Mucosa of descending colon (tissue), 3 donors: Measurements from ENCODE around the gene MC1R. TPM values are rescaled to one million over a fixed set of nuclear protein-coding genes. Genes with fewer than 3 reads are reported as not detected.

Experiments used
- ATAC-seq: fragments of 200-7000 bp; cut with Tn5 transposase; one replicate; pipeline ENCODE4 v1.9.1; 2020; ENCODE audit warnings: mild to moderate bottlenecking, moderate library complexity
- DNase-seq, 3 donors: peaks; one replicate each; pipeline ENCODE4 v3.0.0-alpha.2; 2020
- H3K36me3 ChIP-seq: fragments of 200-600 bp; one replicate; pipeline ENCODE4 v1.8.0; 2021; ENCODE audit warnings: low read depth, mild to moderate bottlenecking
- H3K4me1 ChIP-seq: fragments of 200-600 bp; one replicate; pipeline ENCODE4 v1.8.0; 2021; ENCODE audit warnings: low read depth, mild to moderate bottlenecking
- H3K4me3 ChIP-seq: fragments of 200-600 bp; one replicate; pipeline ENCODE4 v1.8.0; 2021; ENCODE audit warnings: mild to moderate bottlenecking
- H3K9me3 ChIP-seq: fragments of 200-600 bp; one replicate; pipeline ENCODE4 v1.8.0; 2021; ENCODE audit warnings: mild to moderate bottlenecking
- intact Hi-C, 2 donors: fragments of 100-400 bp; cut with DNase I in 1 of 2; cut with micrococcal nuclease in 1 of 2; formaldehyde crosslinking; loops; one replicate each; pipeline versions ENCODE4 v1.11.0 to v1.11.1; 2022; cut with DNase I, micrococcal nuclease
- total RNA-seq, 3 donors: library from RNA; stranded (reverse); fragmentation: NEBNext Ultra II Directional in 2 of 3; extraction: Animal tissue kit (Norgen Biotek cat#: 25700) in 2 of 3; gene quantifications; one replicate each; pipeline versions ENCODE4 v1.2.1 to v1.2.4, GENCODE V29; 2021 to 2023
- TF ChIP-seq, protein P1 (sequence below): fragments of 200-600 bp; IDR thresholded peaks from one replicate; pipeline ENCODE4 v1.8.0; 2022; ENCODE audit warnings: antibody characterized with exemption, mild to moderate bottlenecking
- donor health status: DM: no; HTN: no; CAD: no; lungs with moderate emphysema.
- donor health status: DM: no; HTN: no; CAD: no.
- donor health status: DM: no; HTN: yes; CAD: no.

Gene MC1R
- total RNA-seq, 3 donors from 2014 or later = 4.1 to 4.8 (median 4.3) TPM

DNA sequence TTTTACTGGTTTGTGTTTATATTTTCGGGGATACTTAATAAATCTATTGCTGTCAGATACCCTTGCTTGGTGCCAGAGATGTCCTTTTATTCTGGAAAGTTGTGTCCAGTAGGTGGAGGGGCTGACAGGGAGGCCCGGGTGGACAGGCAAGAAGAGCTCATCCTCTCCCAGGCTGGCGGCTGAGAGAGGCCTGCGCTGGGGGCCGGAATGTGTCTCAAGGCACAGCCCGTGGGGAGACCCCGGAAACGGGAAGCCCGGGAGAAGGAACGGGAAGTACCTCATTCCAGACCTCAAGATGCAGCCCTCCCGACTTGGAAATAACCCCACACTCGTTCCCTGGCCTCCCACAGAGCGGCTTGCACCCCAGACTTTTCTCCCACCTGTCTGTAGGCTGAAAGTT, 17.4 kb downstream of the MC1R start:
- Histone ChIP-seq H3K4me1 (no peaks in the 10 kb centered on the region), H3K9me3 (no peaks in the 10 kb centered on the region), H3K4me3 (no peak overlapping the region), H3K36me3 (no peaks in the 10 kb centered on the region)
- TF ChIP-seq, protein P1, sequence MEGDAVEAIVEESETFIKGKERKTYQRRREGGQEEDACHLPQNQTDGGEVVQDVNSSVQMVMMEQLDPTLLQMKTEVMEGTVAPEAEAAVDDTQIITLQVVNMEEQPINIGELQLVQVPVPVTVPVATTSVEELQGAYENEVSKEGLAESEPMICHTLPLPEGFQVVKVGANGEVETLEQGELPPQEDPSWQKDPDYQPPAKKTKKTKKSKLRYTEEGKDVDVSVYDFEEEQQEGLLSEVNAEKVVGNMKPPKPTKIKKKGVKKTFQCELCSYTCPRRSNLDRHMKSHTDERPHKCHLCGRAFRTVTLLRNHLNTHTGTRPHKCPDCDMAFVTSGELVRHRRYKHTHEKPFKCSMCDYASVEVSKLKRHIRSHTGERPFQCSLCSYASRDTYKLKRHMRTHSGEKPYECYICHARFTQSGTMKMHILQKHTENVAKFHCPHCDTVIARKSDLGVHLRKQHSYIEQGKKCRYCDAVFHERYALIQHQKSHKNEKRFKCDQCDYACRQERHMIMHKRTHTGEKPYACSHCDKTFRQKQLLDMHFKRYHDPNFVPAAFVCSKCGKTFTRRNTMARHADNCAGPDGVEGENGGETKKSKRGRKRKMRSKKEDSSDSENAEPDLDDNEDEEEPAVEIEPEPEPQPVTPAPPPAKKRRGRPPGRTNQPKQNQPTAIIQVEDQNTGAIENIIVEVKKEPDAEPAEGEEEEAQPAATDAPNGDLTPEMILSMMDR = no peak
- intact Hi-C loops = no loop called here
- ATAC-seq (no peak), DNase-seq (no peak)

DNA sequence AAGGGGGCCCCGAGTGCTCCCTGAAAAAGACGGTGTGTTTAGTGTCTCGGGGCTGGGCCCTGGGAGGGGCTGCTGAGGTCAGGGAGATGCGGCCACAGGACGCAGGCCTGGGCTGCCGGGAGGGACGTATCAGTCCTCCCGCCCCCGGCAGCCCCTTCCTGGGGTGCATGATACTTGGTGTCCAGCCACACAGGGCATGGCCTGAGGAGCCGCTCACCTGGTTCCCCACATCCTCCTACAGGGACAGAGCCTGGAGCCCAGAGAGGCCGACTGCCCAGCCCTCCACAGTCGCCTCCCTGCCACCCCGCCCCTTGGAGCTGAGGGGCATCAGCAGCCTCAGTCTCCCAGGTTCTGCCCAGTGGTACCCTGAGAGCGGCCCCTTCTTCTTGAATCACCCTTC, 17.8 kb downstream of the MC1R start:
- intact Hi-C loops = no loop called here
- TF ChIP-seq, protein P1 = no peak
- no peaks in the 10 kb centered on the region for H3K4me1 ChIP-seq
- H3K9me3 ChIP-seq = no peaks in the 10 kb centered on the region
- no peaks in the 10 kb centered on the region for H3K36me3 ChIP-seq
- DNase-seq (no peak), ATAC-seq (no peak)
- H3K4me3 ChIP-seq = no peak overlapping the region

DNA sequence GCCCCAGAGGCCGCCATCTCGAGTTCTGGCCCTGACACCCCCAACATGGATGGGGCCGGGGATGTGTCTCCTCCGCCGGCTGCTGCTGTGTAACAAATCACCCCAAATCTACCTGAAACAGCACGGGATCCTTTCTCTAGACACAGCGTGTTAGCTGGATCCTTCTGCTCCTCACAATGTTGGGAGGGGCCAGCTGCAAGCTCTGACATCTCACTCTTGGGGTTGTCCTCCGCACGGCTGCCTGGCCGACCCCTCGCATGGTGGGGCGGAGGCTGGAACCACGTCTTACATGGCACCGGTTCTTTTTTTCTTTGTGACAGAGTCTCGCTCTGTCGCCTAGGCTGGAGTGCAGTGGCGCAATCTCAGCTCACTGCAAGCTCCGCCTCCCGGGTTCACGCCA, 18.3 kb downstream of the MC1R start:
- H3K9me3 ChIP-seq = no peaks in the 10 kb centered on the region
- H3K4me1 ChIP-seq = no peaks in the 10 kb centered on the region
- no peak for DNase-seq
- no peaks in the 10 kb centered on the region for H3K36me3 ChIP-seq
- no peak overlapping the region for H3K4me3 ChIP-seq
- intact Hi-C loops = no loop called here
- no peak for ATAC-seq
- TF ChIP-seq, protein P1 = no peak

DNA sequence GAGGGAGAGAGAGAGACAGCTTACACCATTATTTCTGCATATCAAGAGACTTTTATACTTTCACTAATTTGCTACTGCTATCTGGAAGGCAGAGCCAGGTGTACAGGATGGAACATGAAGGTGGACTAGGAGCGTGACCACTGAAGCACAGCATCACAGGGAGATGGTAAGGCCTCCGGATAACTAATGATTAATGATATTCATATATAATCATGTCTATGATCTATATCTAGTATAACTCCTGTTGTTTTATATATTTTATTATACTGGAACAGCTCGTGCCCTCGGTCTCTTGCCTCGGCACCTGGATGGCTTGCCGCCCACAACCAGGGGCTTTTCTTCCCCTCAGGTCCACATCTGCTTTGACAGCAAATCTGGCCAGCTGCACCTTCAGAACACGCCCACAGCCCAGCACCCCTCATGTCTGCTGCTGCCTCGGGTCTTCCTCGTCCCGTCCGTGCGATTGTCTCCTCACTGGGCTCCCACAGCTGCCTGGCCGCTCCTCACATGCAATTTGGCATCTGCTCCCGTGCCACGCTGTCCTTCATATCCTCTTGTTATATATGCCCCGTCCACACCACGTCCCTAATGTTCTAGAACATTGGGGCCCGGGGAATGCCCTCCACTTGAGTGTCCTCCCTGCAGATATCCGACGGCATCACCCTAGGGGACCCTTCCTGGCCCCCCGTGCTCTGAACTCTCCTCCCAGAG, 19.7 kb downstream of the MC1R start:
- intact Hi-C loops = no loop called here
- ATAC-seq = no peak
- no peaks in the 10 kb centered on the region for H3K9me3 ChIP-seq
- H3K4me1 ChIP-seq = no peaks in the 10 kb centered on the region
- TF ChIP-seq, protein P1 = no peak
- no peak for DNase-seq
- H3K36me3 ChIP-seq = no peaks in the 10 kb centered on the region
- H3K4me3 ChIP-seq = no peak overlapping the region

DNA sequence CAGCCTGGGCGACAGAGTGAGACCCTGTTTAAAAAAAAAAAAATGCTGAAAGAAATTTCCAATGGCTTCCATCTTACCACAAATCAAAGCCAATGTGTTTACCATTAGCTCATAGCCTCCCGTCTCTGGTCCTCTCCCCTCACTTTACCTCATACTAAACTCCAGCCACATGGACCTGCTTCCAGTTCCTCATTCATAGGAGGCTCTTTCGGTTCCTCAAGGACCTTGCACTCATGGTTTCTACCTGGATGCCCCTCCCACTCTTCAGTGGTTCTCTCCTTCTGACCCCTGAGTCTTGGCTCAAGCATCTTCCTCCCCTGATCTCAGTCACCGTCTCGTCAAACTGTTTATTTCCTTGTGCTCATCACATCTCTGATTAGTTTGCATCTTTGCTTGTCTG, 26.1 kb downstream of the MC1R start:
- Histone ChIP-seq H3K4me3 (no peak overlapping the region), H3K9me3 (no peaks in the 10 kb centered on the region), H3K36me3 (no peaks in the 10 kb centered on the region), H3K4me1 (peaks cover 6% of the 10 kb centered on the region)
- TF ChIP-seq, protein P1 = no peak
- no peak for DNase-seq
- intact Hi-C loops = no loop called here
- ATAC-seq = no peak

DNA sequence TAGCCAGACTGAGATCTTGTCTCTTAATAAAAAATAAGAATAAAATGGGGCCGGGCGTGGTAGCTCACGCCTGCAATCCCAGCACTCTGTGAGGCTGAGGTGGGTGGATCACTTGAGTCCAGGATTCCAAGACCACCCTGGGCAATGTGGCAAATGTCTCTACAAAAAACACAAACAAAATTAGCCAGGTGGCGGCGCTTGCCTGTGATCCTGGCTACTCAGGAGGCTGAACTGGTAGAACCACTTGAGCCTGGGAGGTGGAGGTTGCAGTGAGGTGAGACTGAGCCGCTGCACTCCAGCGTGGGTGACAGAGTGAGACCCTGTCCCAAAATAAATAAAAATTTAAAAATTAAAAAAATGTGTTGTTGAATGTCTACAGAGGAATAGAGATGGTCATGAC, 27.0 kb downstream of the MC1R start:
- ATAC-seq (no peak), DNase-seq (peak in 1 of 3 donors; percentile 35)
- Histone ChIP-seq H3K36me3 (no peaks in the 10 kb centered on the region), H3K4me1 (peaks cover 6% of the 10 kb centered on the region), H3K4me3 (no peak overlapping the region), H3K9me3 (no peaks in the 10 kb centered on the region)
- TF ChIP-seq, protein P1 = no peak
- intact Hi-C loops = no loop called here
